ENCODE data around the gene NELFB. TPM values are rescaled to one million over a fixed set of nuclear protein-coding genes. Genes with fewer than 3 reads are reported as not detected.

The NELFB gene
- total RNA-seq, 4 donors from 2014 or later = 45.0 to 54.2 (median 50.9) TPM

- Histone ChIP-seq H3K9me3 (no peaks in the 10 kb centered on the region), H3K27ac (no peak overlapping the region), H3K4me1 (peaks cover 29% of the 10 kb centered on the region), H3K27me3 (no peaks in the 10 kb centered on the region), H3K36me3 (peaks cover 10% of the 10 kb centered on the region), H3K4me3 (no peak overlapping the region)
- no peak for DNase-seq (ENCODE audit: low spot score in 2 of 2)
- TF ChIP-seq EP300 (IDR thresholded peaks at IDR 0.05) (no peak), CTCF (IDR thresholded peaks at IDR 0.05) (no peak), POLR2A (IDR thresholded peaks at IDR 0.05) (no peak), POLR2AphosphoS5 (IDR thresholded peaks at IDR 0.05) (no peak)
- 90% methylated on average over 25 of the region's 35 CpGs for WGBS
Measured at GRCh38 chr9:137252555-137253506, 2.3 kb upstream of the NELFB start.

DNA sequence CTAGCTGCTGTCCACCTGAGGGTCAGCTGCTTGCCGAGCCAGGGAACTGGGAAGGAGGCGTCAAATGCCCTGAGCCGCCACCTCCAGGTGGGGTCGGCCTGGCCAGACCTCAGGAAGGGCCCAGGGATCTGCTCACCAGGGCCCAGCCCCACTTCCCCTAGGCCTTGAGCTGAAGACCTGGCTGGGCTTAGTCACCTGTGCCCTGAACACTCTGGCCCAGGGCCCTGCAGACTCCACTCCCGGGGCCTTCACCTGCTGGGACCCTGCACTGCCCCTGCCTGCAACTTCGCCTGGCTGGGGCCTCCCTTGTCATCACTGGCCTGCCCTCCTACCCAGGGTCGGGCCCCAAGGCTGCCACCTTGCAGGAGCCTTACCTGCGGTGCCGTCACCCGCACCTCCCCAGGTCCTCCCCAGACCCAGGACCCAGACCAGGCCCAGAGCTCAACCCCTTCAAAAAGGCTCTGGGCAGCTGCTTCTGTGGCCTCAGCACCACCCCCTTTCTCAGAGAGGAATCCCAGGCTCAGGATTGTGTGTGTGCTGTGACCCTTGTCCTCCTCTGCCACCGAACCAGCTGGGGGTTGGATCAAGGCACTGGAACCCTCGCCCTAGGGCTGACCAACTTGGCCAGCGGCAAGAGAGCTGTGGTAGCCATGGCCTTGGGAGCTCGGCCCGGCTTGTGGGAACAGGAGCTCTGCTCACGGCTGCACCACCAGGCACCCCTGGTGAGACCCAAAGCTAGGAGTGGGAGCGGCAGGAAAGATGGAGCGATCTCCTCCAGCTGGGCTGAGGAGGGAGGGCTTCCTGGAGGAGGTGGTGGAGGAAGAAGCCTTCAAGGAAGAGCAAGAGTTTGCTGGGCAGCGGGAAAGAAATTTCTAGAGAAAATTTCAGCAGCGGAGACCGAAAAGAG, 1.2 kb upstream of the NELFB start:
- WGBS = 55% methylated on average over 16 of the region's 21 CpGs
- no peaks in the 10 kb centered on the region for H3K27me3 ChIP-seq
- DNase-seq (ENCODE audit: low spot score in 2 of 2) = no peak
- TF ChIP-seq POLR2AphosphoS5 (IDR thresholded peaks at IDR 0.05) = no peak
- TF ChIP-seq CTCF (IDR thresholded peaks at IDR 0.05) = no peak
- TF ChIP-seq POLR2A (IDR thresholded peaks at IDR 0.05) = no peak
- no peak for TF ChIP-seq EP300 (IDR thresholded peaks at IDR 0.05)
- no peaks in the 10 kb centered on the region for H3K9me3 ChIP-seq
- no peak overlapping the region for H3K27ac ChIP-seq
- peak overlapping the region; percentile 93 for H3K4me3 ChIP-seq
- H3K4me1 ChIP-seq = peaks cover 29% of the 10 kb centered on the region
- H3K36me3 ChIP-seq = peaks cover 14% of the 10 kb centered on the region

DNA sequence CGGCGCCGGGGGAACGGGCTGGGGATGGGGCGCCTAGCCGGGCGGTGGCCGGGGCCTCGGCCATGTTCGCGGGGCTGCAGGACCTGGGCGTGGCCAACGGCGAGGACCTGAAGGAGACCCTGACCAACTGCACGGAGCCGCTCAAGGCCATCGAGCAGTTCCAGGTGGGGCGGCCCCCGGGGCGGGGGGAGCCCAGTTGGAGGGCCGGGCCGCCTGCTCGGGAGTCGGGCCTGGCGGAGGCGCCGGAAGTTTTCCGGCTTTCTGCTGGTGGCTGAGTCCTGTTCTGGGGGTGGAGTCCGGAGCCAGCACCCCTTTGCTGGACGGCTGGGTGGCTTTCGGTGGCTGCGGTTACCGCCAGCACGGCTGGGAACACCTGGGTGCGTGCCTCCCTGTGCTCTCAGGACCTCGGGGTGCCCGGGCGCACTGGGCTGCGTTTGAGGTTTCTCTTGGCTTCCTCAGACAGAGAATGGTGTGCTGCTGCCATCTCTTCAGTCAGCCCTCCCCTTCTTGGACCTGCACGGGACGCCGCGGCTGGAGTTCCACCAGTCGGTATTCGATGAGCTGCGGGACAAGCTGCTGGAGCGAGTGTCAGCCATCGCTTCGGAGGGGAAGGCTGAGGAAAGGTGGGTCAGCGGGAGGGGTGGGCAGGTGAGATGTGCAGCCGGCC, 454 bp downstream of the NELFB start:
- peak overlapping the region; percentile 77 for H3K27ac ChIP-seq

GRCh38 chr9:137256362-137256761, 1.2 kb downstream of the NELFB start:
- Histone ChIP-seq H3K9me3 (no peaks in the 10 kb centered on the region), H3K4me1 (peaks cover 29% of the 10 kb centered on the region)

More for the DNA sequence above, 454 bp downstream of the NELFB start:
- TF ChIP-seq POLR2AphosphoS5 (IDR thresholded peaks at IDR 0.05) (no peak), POLR2A (IDR thresholded peaks at IDR 0.05) (no peak)
- H3K4me1 ChIP-seq = peaks cover 29% of the 10 kb centered on the region
- H3K9me3 ChIP-seq = no peaks in the 10 kb centered on the region
- H3K36me3 ChIP-seq = peaks cover 19% of the 10 kb centered on the region
- no peak for DNase-seq (ENCODE audit: low spot score in 2 of 2)
- H3K4me3 ChIP-seq = peak overlapping the region; percentile 93
- no peaks in the 10 kb centered on the region for H3K27me3 ChIP-seq
- 17% methylated on average over 4 of the region's 51 CpGs for WGBS

More at GRCh38 chr9:137256362-137256761, 1.2 kb downstream of the NELFB start:
- Histone ChIP-seq H3K27ac (no peak overlapping the region), H3K4me3 (peak overlapping the region; percentile 93), H3K27me3 (no peaks in the 10 kb centered on the region), H3K36me3 (peaks cover 19% of the 10 kb centered on the region)
- TF ChIP-seq POLR2AphosphoS5 (IDR thresholded peaks at IDR 0.05) (no peak), CTCF (IDR thresholded peaks at IDR 0.05) (no peak), EP300 (IDR thresholded peaks at IDR 0.05) (no peak)
- DNase-seq (ENCODE audit: low spot score in 2 of 2) = no peak
- WGBS = 90% methylated on average over 6 of the region's 15 CpGs

Measured in suprapubic skin (tissue), 4 donors.